HepG2 (cell line): ENCODE results near the gene HOXA5. TPM values are rescaled to one million over a fixed set of nuclear protein-coding genes. Genes with fewer than 3 reads are reported as not detected.
A peak's percentile ranks its signal among the peaks of the same experiment; 100 is the strongest.

ENCODE experiments used
- ASH2L ChIP-seq: fragments of 300-600, 200-600 bp; sonication (generic); IDR thresholded peaks from 2 replicates; pipeline ENCODE4 v1.7.0; 2017; ENCODE audit warnings: low read depth, mild to moderate bottlenecking, moderate library complexity, mixed read lengths, low read length; ENCODE audit not compliant: insufficient read length
- LCORL ChIP-seq, 2 experiments: fragments of 450-650 bp in 1 of 2; sonication (generic) in 1 of 2; formaldehyde crosslinking in 1 of 2; IDR thresholded peaks; 2 replicates each; pipeline versions ENCODE4 v1.5.0 to v1.6.1; 2017 to 2020; ENCODE audit warnings: antibody characterized with exemption in 1 of 2, missing genetic modification reagents in 1 of 2
- PTBP1 ChIP-seq: fragments of 200-400 bp; formaldehyde crosslinking; IDR thresholded peaks from 2 replicates; pipeline ENCODE4 v1.6.1; 2018; ENCODE audit warnings: low read length, low read depth; ENCODE audit not compliant: poor library complexity, severe bottlenecking
- RFX1 ChIP-seq: fragments of 450-650 bp; IDR thresholded peaks from 2 replicates; pipeline ENCODE4 v1.6.1; 2017
- SALL1 ChIP-seq: sonication (generic); formaldehyde crosslinking; IDR thresholded peaks from 2 replicates; pipeline ENCODE4 v1.8.0; 2022; ENCODE audit warnings: mild to moderate bottlenecking, missing genetic modification reagents
- SKI ChIP-seq: fragments of 450-650 bp; IDR thresholded peaks from one replicate; pipeline ENCODE4 v1.6.1; 2018; ENCODE audit warnings: mild to moderate bottlenecking; ENCODE audit not compliant: partially characterized antibody
- STAG1 ChIP-seq: sonication (generic); formaldehyde crosslinking; IDR thresholded peaks from 2 replicates; pipeline ENCODE4 v1.4.0; 2020; ENCODE audit warnings: missing genetic modification reagents
- ZNF772 ChIP-seq: sonication (generic); formaldehyde crosslinking; IDR thresholded peaks from 2 replicates; pipeline ENCODE4 v1.5.0; 2020; ENCODE audit warnings: mild to moderate bottlenecking, missing genetic modification reagents
- polyA plus RNA-seq, 8 experiments: library from polyadenylated mRNA; depleted of rRNA in 3 of 8; stranded (reverse) in 7 of 8; unstranded in 1 of 8; fragments of >200 nt; fragmentation: Illumina TruSeq in 4 of 8; extraction: Trizol in 4 of 8; gene quantifications; 2 replicates each; pipeline versions ENCODE4 v1.2.1 to v1.2.3, GENCODE V29; 2011 to 2016; ENCODE audit warnings: low read depth in 4 of 8, missing spikeins in 1 of 8, mixed read lengths in 1 of 8; ENCODE audit not compliant: insufficient read depth in 1 of 8
- total RNA-seq, 5 experiments: library from RNA; depleted of rRNA; stranded (reverse); fragments of >200 nt; fragmentation: Illumina TruSeq; extraction: Trizol; gene quantifications; 2 replicates each; pipeline ENCODE4 v1.2.3, GENCODE V29; 2016; ENCODE audit warnings: low read depth in 1 of 5
- TF ChIP-seq, protein P1 (sequence below): sonication (generic); formaldehyde crosslinking; IDR thresholded peaks from 2 replicates; pipeline ENCODE4 v1.4.0; 2020; ENCODE audit warnings: missing genetic modification reagents
- TF ChIP-seq, protein P2 (sequence below): sonication (generic); formaldehyde crosslinking; IDR thresholded peaks from 2 replicates; pipeline ENCODE4 v1.5.1; 2020; ENCODE audit warnings: mild to moderate bottlenecking, missing genetic modification reagents, borderline replicate concordance
- TF ChIP-seq, protein P3 (sequence below), 2 experiments: sonication (generic) in 1 of 2; formaldehyde crosslinking in 1 of 2; IDR thresholded peaks; 2 replicates each; pipeline versions ENCODE4 v1.4.0 to v1.6.1; 2016 to 2020; ENCODE audit warnings: borderline replicate concordance in 1 of 2, low read depth in 1 of 2, mild to moderate bottlenecking in 1 of 2, missing genetic modification reagents in 1 of 2
- TF ChIP-seq, protein P4 (sequence below): sonication (generic); formaldehyde crosslinking; IDR thresholded peaks from 2 replicates; pipeline ENCODE4 v1.5.0; 2020; ENCODE audit warnings: mild to moderate bottlenecking, missing genetic modification reagents, moderate library complexity

Gene HOXA5
- total and polyA plus RNA-seq, 2 of the 13 experiments (the other 11 are each of a cell fraction or from before 2014, with no cell fraction given): 3.2 to 3.6 TPM

DNA sequence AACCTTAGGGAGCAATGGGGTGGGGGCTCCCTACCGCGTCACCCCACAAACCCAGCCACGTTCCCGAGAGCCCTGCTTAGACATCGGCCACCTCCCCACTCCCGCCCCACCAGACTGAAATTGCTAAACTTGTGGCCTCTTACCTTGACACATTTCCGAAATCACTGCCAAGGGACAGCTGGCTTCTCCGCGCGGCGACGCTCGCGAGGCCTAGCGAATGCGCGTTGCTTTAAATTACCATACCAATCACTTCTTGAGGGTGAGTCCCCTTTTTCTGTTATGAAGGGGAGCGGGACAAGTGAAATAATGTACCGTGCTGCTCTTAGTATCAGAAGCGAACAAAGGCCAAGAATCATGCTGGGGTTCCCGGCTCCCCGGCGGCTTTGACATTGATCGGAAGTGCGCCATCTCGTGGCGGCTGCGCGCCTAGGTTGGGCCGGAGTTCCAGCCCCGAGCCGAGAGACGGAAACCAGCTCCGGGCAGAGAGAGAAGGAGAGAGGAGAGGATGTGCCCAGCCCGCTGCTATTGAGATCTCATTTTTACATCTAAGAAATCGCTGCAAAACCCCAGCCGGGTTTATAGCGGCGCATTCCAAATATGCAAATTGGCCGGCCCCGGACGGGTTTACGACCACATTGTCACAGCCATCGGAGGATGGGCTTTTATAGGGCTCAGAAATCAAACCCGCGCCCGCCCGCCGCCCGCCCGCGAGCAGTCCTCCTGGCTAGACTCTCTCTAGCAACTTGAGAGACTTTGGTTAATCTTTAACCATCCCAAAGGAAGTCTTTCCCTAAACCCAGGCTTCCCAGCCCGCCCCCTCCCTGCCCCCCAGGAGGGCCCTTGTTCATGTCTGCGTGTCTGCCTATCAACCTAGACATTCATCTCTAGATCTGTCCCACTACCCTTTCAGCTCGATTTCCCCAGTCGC lies 36.3 kb upstream of the HOXA5 start (continued):
- TF ChIP-seq, protein P1, sequence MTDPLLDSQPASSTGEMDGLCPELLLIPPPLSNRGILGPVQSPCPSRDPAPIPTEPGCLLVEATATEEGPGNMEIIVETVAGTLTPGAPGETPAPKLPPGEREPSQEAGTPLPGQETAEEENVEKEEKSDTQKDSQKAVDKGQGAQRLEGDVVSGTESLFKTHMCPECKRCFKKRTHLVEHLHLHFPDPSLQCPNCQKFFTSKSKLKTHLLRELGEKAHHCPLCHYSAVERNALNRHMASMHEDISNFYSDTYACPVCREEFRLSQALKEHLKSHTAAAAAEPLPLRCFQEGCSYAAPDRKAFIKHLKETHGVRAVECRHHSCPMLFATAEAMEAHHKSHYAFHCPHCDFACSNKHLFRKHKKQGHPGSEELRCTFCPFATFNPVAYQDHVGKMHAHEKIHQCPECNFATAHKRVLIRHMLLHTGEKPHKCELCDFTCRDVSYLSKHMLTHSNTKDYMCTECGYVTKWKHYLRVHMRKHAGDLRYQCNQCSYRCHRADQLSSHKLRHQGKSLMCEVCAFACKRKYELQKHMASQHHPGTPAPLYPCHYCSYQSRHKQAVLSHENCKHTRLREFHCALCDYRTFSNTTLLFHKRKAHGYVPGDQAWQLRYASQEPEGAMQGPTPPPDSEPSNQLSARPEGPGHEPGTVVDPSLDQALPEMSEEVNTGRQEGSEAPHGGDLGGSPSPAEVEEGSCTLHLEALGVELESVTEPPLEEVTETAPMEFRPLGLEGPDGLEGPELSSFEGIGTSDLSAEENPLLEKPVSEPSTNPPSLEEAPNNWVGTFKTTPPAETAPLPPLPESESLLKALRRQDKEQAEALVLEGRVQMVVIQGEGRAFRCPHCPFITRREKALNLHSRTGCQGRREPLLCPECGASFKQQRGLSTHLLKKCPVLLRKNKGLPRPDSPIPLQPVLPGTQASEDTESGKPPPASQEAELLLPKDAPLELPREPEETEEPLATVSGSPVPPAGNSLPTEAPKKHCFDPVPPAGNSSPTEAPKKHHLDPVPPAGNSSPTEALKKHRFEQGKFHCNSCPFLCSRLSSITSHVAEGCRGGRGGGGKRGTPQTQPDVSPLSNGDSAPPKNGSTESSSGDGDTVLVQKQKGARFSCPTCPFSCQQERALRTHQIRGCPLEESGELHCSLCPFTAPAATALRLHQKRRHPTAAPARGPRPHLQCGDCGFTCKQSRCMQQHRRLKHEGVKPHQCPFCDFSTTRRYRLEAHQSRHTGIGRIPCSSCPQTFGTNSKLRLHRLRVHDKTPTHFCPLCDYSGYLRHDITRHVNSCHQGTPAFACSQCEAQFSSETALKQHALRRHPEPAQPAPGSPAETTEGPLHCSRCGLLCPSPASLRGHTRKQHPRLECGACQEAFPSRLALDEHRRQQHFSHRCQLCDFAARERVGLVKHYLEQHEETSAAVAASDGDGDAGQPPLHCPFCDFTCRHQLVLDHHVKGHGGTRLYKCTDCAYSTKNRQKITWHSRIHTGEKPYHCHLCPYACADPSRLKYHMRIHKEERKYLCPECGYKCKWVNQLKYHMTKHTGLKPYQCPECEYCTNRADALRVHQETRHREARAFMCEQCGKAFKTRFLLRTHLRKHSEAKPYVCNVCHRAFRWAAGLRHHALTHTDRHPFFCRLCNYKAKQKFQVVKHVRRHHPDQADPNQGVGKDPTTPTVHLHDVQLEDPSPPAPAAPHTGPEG: peak; percentile 98
- TF ChIP-seq, protein P2, sequence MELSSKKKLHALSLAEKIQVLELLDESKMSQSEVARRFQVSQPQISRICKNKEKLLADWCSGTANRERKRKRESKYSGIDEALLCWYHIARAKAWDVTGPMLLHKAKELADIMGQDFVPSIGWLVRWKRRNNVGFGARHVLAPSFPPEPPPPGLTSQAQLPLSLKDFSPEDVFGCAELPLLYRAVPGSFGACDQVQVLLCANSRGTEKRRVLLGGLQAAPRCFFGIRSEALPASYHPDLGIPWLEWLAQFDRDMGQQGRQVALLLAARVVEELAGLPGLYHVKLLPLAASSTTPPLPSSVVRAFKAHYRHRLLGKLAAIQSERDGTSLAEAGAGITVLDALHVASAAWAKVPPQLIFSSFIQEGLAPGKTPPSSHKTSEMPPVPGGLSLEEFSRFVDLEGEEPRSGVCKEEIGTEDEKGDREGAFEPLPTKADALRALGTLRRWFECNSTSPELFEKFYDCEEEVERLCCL (CRISPR knock-in tag): no peak
- TF ChIP-seq LCORL (IDR thresholded peaks at IDR 0.05) (no peak), LCORL (CRISPR knock-in tag; IDR thresholded peaks at IDR 0.05) (0 out of 2 replicates have a peak, but pooled peaks have one; percentile 16), RFX1 (no peak), ZNF772 (CRISPR knock-in tag) (no peak), PTBP1 (no peak), SKI (no peak), STAG1 (CRISPR knock-in tag) (0 out of 2 replicates have a peak, but pooled peaks have one; percentile 11), SALL1 (CRISPR knock-in tag) (0 out of 2 replicates have a peak, but pooled peaks have one; percentile 11), ASH2L (no peak)
- TF ChIP-seq, protein P3, sequence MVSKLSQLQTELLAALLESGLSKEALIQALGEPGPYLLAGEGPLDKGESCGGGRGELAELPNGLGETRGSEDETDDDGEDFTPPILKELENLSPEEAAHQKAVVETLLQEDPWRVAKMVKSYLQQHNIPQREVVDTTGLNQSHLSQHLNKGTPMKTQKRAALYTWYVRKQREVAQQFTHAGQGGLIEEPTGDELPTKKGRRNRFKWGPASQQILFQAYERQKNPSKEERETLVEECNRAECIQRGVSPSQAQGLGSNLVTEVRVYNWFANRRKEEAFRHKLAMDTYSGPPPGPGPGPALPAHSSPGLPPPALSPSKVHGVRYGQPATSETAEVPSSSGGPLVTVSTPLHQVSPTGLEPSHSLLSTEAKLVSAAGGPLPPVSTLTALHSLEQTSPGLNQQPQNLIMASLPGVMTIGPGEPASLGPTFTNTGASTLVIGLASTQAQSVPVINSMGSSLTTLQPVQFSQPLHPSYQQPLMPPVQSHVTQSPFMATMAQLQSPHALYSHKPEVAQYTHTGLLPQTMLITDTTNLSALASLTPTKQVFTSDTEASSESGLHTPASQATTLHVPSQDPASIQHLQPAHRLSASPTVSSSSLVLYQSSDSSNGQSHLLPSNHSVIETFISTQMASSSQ (IDR thresholded peaks at IDR 0.05; ENCODE audit: low read depth): peak; percentile 20; the same call in 1 of the 2 replicates
- TF ChIP-seq, protein P3 (CRISPR knock-in tag; IDR thresholded peaks at IDR 0.05; ENCODE audit: borderline replicate concordance): peak; percentile 32; the same call in 1 of the 2 replicates
- TF ChIP-seq, protein P4, sequence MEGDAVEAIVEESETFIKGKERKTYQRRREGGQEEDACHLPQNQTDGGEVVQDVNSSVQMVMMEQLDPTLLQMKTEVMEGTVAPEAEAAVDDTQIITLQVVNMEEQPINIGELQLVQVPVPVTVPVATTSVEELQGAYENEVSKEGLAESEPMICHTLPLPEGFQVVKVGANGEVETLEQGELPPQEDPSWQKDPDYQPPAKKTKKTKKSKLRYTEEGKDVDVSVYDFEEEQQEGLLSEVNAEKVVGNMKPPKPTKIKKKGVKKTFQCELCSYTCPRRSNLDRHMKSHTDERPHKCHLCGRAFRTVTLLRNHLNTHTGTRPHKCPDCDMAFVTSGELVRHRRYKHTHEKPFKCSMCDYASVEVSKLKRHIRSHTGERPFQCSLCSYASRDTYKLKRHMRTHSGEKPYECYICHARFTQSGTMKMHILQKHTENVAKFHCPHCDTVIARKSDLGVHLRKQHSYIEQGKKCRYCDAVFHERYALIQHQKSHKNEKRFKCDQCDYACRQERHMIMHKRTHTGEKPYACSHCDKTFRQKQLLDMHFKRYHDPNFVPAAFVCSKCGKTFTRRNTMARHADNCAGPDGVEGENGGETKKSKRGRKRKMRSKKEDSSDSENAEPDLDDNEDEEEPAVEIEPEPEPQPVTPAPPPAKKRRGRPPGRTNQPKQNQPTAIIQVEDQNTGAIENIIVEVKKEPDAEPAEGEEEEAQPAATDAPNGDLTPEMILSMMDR (CRISPR knock-in tag): peak; percentile 82
